ENCODE measurements around the gene FAM3A.

- TF ChIP-seq CTCF (IDR thresholded peaks at IDR 0.05; ENCODE audit: low read length), result no peak
- no peak for TF ChIP-seq EZH2 (optimal IDR thresholded peaks at IDR 0.05; ENCODE audit: low read depth, low read length)
Measured at GRCh38 chrX:154549766-154550165, 33.7 kb upstream of the FAM3A start.

Measured in MM.1S (cell line).